K562 (cell line): ENCODE measurements around the gene PIEZO2. TPM values are rescaled to one million over a fixed set of nuclear protein-coding genes. Genes with fewer than 3 reads are reported as not detected.
A peak's percentile ranks its signal among the peaks of the same experiment; 100 is the strongest.

Experiments
- ATAC-seq: fragments of 200-7000 bp; cut with Tn5 transposase; 3 replicates; pipeline ENCODE4 v1.9.1; 2020; ENCODE audit warnings: moderate library complexity
- BruUV-seq: library from RNA; stranded (reverse); fragments of 400-500 nt; replicated peaks from 2 replicates; lab custom pipeline; 2021; lab: Mats Ljungman, UMichigan
- CTCF ChIA-PET: fragments of 300-600 bp; formaldehyde crosslinking; extraction: SDS; loops from one replicate; lab custom pipeline; 2021; ENCODE audit warnings: low intra/inter-chr PET ratio; lab: Yijun Ruan, JAX
- POLR2A ChIA-PET: fragments of 300-600, 350-650 bp; sonication (Branson Sonifier 250); formaldehyde crosslinking; extraction: SDS; loops from one replicate; lab custom pipeline; 2021; ENCODE audit warnings: antibody characterized with exemption, inconsistent platforms; lab: Yijun Ruan, JAX
- DNase-seq, 4 experiments: peaks; one replicate each; pipeline versions ENCODE4 v3.0.0 to v3.0.0-alpha.2; 2011 to 2018; ENCODE audit warnings: low spot score in 3 of 4, mixed read lengths in 3 of 4; ENCODE audit errors: extremely low read depth in 1 of 4
- FAIRE-seq: peaks from 2 replicates; lab custom pipeline; 2011; peaks lifted over from hg19 to GRCh38; lab: Jason Lieb, UNC
- H2AFZ ChIP-seq: 2 replicates; pipeline ENCODE4 v1.6.0; 2011; ENCODE audit warnings: low read depth, low read length, control low read depth, inconsistent platforms
- H3K27ac ChIP-seq: fragments of 200-600 bp; 3 replicates; pipeline ENCODE4 v1.8.0; 2011; ENCODE audit warnings: low read depth, mild to moderate bottlenecking, control low read depth, inconsistent platforms, low read length, moderate library complexity, mixed read lengths; ENCODE audit errors: extremely low read depth
- H3K27me3 ChIP-seq, 2 experiments: fragments of 300-600 bp in 1 of 2; 2 replicates in 1 of 2; 3 replicates in 1 of 2; pipeline versions ENCODE4 v1.6.0 to v1.8.0; 2011; ENCODE audit warnings: inconsistent platforms in 2 of 2, low read length in 2 of 2, mild to moderate bottlenecking in 1 of 2, mixed read lengths in 1 of 2, moderate library complexity in 1 of 2; ENCODE audit not compliant: control insufficient read depth in 2 of 2, insufficient read depth in 2 of 2
- H3K36me3 ChIP-seq: fragments of 300-600 bp; 3 replicates; pipeline ENCODE4 v1.8.0; 2011; ENCODE audit warnings: mild to moderate bottlenecking, low read length, inconsistent platforms; ENCODE audit not compliant: control insufficient read depth, insufficient read depth
- H3K4me1 ChIP-seq, 2 experiments: fragments of 200-600 bp in 1 of 2; replicated peaks in 1 of 2; 2 replicates in 1 of 2; 3 replicates in 1 of 2; pipeline versions ENCODE4 v1.5.1 to v1.8.0; 2011; ENCODE audit warnings: inconsistent platforms in 2 of 2, low read length in 2 of 2, mild to moderate bottlenecking in 1 of 2, mixed read lengths in 1 of 2, moderate library complexity in 1 of 2; ENCODE audit not compliant: control insufficient read depth in 2 of 2, insufficient read depth in 2 of 2
- H3K4me2 ChIP-seq: 2 replicates; pipeline ENCODE4 v1.6.1; 2011; ENCODE audit warnings: low read length, control low read depth, inconsistent platforms, mixed read lengths; ENCODE audit not compliant: insufficient read depth
- H3K4me3 ChIP-seq: fragments of 200-600 bp; sonication (generic), shearing (Covaris generic); 2 replicates; pipeline ENCODE4 v1.5.1; 2016; ENCODE audit warnings: control low read depth, inconsistent platforms
- H3K79me2 ChIP-seq: fragments of 200-600 bp; 3 replicates; pipeline ENCODE4 v1.8.0; 2011; ENCODE audit warnings: low read length, inconsistent platforms; ENCODE audit not compliant: control insufficient read depth, insufficient read depth
- H3K9ac ChIP-seq, 2 experiments: 2 replicates each; pipeline versions ENCODE4 v1.6.0 to v1.6.1; 2011; ENCODE audit warnings: low read depth in 2 of 2, low read length in 2 of 2, control low read depth in 1 of 2, inconsistent platforms in 1 of 2, mild to moderate bottlenecking in 1 of 2, mixed read lengths in 1 of 2; ENCODE audit not compliant: insufficient read depth in 1 of 2
- H3K9me1 ChIP-seq: one replicate; pipeline ENCODE4 v1.6.0; 2011; ENCODE audit warnings: inconsistent platforms, mild to moderate bottlenecking, low read length, moderate library complexity; ENCODE audit not compliant: control insufficient read depth, insufficient read depth
- H3K9me3 ChIP-seq: replicated peaks from 2 replicates; pipeline ENCODE4 v1.5.1; 2011; ENCODE audit warnings: low read depth, low read length, inconsistent platforms; ENCODE audit not compliant: control insufficient read depth, insufficient read depth
- H4K20me1 ChIP-seq: replicated peaks from 2 replicates; pipeline ENCODE4 v1.6.1; 2011; ENCODE audit warnings: low read length, inconsistent platforms, mixed read lengths; ENCODE audit not compliant: control insufficient read depth, insufficient read depth
- CTCF ChIP-seq, 3 experiments: IDR thresholded peaks in 2 of 3; conservative IDR thresholded peaks in 1 of 3; 2 replicates each; pipeline ENCODE4 v1.5.1; 2011 to 2012; ENCODE audit warnings: low read length in 3 of 3, mild to moderate bottlenecking in 3 of 3, control low read depth in 2 of 3, improper control_type of control experiment in 1 of 3, inconsistent platforms in 1 of 3, low read depth in 1 of 3, mixed read lengths in 1 of 3, moderate library complexity in 1 of 3; ENCODE audit not compliant: insufficient read depth in 2 of 3
- MTA1 ChIP-seq: fragments of 450-650 bp; IDR thresholded peaks from 2 replicates; pipeline ENCODE4 v1.6.1; 2017; ENCODE audit warnings: borderline replicate concordance
- ZNF696 ChIP-seq: fragments of 250-450 bp; sonication (Bioruptor Pico); conservative IDR thresholded peaks from 2 replicates; pipeline ENCODE4 v1.4.0; 2020; ENCODE audit warnings: mild to moderate bottlenecking, moderate library complexity
- WGBS: fragments of 100-300 bp; shearing (Covaris generic); methylation state at CpG from one replicate; pipeline ENCODE4 v1.1.6; 2016; ENCODE audit warnings: low coverage, mixed read lengths; ENCODE audit not compliant: insufficient coverage; ENCODE audit errors: missing lambda C conversion rate; 5-methylcytosine and 5-hydroxymethylcytosine counted together
- in situ Hi-C: fragments of 300-500 bp; cut with MboI; formaldehyde crosslinking; loops from 4 replicates; pipeline ENCODE4 v1.15.0; 2018; ENCODE audit warnings: inconsistent platforms, mixed read lengths
- intact Hi-C: fragments of 100-400 bp; cut with micrococcal nuclease; formaldehyde crosslinking; loops from 2 replicates; pipeline ENCODE4 v1.14.2; 2022
- polyA plus RNA-seq, 8 experiments: library from polyadenylated mRNA; depleted of rRNA in 4 of 8; stranded (reverse) in 5 of 8; unstranded in 3 of 8; fragments of >200 nt; fragmentation: Nextera tagmentation in 2 of 8; fragmentation: Illumina TruSeq in 1 of 8; extraction: Ambion mirVana in 2 of 8; extraction: Trizol in 1 of 8; gene quantifications; 2 replicates each; pipeline versions ENCODE4 v1.2.1 to v1.2.3, GENCODE V29; 2011 to 2014; ENCODE audit warnings: inconsistent platforms in 1 of 8, missing spikeins in 1 of 8
- total RNA-seq, 7 experiments: library from RNA; depleted of rRNA in 6 of 7; stranded (reverse); fragments of >200 nt in 6 of 7; fragmentation: Illumina TruSeq in 2 of 7; extraction: Trizol in 2 of 7; gene quantifications; 2 replicates each; pipeline versions ENCODE4 v1.2.1 to v1.2.3, GENCODE V29; 2011 to 2021; ENCODE audit warnings: low replicate concordance in 1 of 7
- TF ChIP-seq, protein P1 (sequence below), 2 experiments: fragments of 450-650 bp; formaldehyde crosslinking in 1 of 2; IDR thresholded peaks; 2 replicates each; pipeline versions ENCODE4 v1.4.0 to v1.6.1; 2014 to 2020; ENCODE audit warnings: mild to moderate bottlenecking in 2 of 2, borderline replicate concordance in 1 of 2, low read depth in 1 of 2

The PIEZO2 gene
- total and polyA plus RNA-seq, 9 of the 15 experiments (the other 6 are each of a cell fraction or from before 2014, with no cell fraction given): 0.54 to 4.1 (median 2.0) TPM

GRCh38 chr18:10671441-10671840 lies 477.9 kb downstream of the PIEZO2 start:
- 2% methylated on average over 4 of the region's 4 CpGs for whole genome bisulfite sequencing
- Histone ChIP-seq H3K4me2 (no peak overlapping the region), H3K27ac (no peak overlapping the region), H2AFZ (no peak overlapping the region), H3K36me3 (no peaks in the 10 kb centered on the region), H3K9me3 (no peaks in the 10 kb centered on the region), H3K4me3 (no peak overlapping the region), H4K20me1 (no peaks in the 10 kb centered on the region), H3K4me1 (no peaks in the 10 kb centered on the region), H3K9me1 (no peaks in the 10 kb centered on the region), H3K79me2 (no peaks in the 10 kb centered on the region), H3K9ac (no peak overlapping the region), H3K27me3 (peaks cover 20 to 35% of the 10 kb centered on the region in 2 experiments)
- intact Hi-C loops (no loop called here), in situ Hi-C loops (no loop called here)
- ChIA-PET POLR2A (interaction anchor here (1.4 to 1.7 kb wide), 2 partner anchors 9 to 14 kb away, joined by 3 to 4 read pairs; no protein-coding TSS in a partner anchor), CTCF (no interaction called here)
- DNase-seq (no peak), FAIRE-seq (no peak), ATAC-seq (no peak)
- TF ChIP-seq ZNF696 (CRISPR knock-in tag): no peak
- no peak for TF ChIP-seq MTA1
- no TSS peak for BruUV-seq

DNA sequence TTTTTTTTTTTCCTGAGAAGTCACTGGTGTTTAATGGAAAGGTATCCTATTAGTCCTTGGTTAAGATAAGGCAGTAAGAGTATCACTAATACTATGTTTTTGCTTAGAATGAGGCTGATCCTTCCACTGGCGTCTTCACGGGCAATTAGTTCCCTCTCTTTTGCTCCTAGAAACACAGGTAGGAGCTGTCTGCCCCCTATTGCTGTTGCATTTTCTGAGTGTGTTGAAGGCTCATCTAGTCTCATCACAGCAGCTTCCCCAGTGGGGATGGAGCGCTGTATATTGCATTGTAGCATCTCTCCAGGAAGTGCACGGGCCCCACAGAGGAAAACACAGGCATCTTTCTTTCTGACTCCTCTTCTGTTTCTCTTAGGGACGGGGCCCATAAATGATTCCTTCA lies 478.5 kb downstream of the PIEZO2 start:
- no peaks in the 10 kb centered on the region for H3K36me3 ChIP-seq
- DNase-seq (no peak), FAIRE-seq (no peak), ATAC-seq (peak; percentile 63)
- H3K79me2 ChIP-seq: no peaks in the 10 kb centered on the region
- no peak overlapping the region for H3K9ac ChIP-seq
- in situ Hi-C loops (no loop called here), intact Hi-C loops (no loop called here)
- ChIA-PET CTCF (no interaction called here), POLR2A (interaction anchor here (0.6 to 1.7 kb wide), 3 partner anchors 9 to 1195 kb away, joined by 3 to 4 read pairs (median 3); partner anchors contain the start of gene RALBP1)
- no peaks in the 10 kb centered on the region for H3K4me1 ChIP-seq
- no peak overlapping the region for H3K4me2 ChIP-seq
- H2AFZ ChIP-seq: no peak overlapping the region
- no peaks in the 10 kb centered on the region for H4K20me1 ChIP-seq
- no TSS peak for BruUV-seq
- H3K9me1 ChIP-seq: no peaks in the 10 kb centered on the region
- WGBS: 0% methylated on average over 5 of the region's 5 CpGs
- H3K27ac ChIP-seq: no peak overlapping the region
- H3K27me3 ChIP-seq: peaks cover 26 to 39% of the 10 kb centered on the region in 2 experiments
- H3K4me3 ChIP-seq: no peak overlapping the region
- H3K9me3 ChIP-seq: no peaks in the 10 kb centered on the region
- TF ChIP-seq, protein P1, sequence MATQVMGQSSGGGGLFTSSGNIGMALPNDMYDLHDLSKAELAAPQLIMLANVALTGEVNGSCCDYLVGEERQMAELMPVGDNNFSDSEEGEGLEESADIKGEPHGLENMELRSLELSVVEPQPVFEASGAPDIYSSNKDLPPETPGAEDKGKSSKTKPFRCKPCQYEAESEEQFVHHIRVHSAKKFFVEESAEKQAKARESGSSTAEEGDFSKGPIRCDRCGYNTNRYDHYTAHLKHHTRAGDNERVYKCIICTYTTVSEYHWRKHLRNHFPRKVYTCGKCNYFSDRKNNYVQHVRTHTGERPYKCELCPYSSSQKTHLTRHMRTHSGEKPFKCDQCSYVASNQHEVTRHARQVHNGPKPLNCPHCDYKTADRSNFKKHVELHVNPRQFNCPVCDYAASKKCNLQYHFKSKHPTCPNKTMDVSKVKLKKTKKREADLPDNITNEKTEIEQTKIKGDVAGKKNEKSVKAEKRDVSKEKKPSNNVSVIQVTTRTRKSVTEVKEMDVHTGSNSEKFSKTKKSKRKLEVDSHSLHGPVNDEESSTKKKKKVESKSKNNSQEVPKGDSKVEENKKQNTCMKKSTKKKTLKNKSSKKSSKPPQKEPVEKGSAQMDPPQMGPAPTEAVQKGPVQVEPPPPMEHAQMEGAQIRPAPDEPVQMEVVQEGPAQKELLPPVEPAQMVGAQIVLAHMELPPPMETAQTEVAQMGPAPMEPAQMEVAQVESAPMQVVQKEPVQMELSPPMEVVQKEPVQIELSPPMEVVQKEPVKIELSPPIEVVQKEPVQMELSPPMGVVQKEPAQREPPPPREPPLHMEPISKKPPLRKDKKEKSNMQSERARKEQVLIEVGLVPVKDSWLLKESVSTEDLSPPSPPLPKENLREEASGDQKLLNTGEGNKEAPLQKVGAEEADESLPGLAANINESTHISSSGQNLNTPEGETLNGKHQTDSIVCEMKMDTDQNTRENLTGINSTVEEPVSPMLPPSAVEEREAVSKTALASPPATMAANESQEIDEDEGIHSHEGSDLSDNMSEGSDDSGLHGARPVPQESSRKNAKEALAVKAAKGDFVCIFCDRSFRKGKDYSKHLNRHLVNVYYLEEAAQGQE (IDR thresholded peaks at IDR 0.05; ENCODE audit: borderline replicate concordance): peak; percentile 13; the same call in 1 of the 2 replicates
- TF ChIP-seq, protein P1 (CRISPR knock-in tag; IDR thresholded peaks at IDR 0.05; ENCODE audit: low read depth): no peak
- TF ChIP-seq CTCF (IDR thresholded peaks at IDR 0.05 in 2 of 3, conservative IDR thresholded peaks at IDR 0.05 in 1 of 3; ENCODE audit: insufficient read depth in 2 of 3, low read depth in 1 of 3, low read length in 3 of 3): peak in 2 of 3 experiments; percentile 9 to 50; a peak in 3 of 6 replicates
